PC-3 (cell line): Measurements from ENCODE around the gene CCNF.

Experiments
- CTCF ChIP-seq: fragments of 300-600 bp; sonication (generic); conservative IDR thresholded peaks from 2 replicates; pipeline ENCODE4 v1.5.1; 2017; ENCODE audit warnings: antibody characterized with exemption, low read depth, mild to moderate bottlenecking, low read length
- EZH2 ChIP-seq: fragments of 300-600 bp; sonication (generic); IDR thresholded peaks from one replicate; pipeline ENCODE4 v1.6.1; 2017; ENCODE audit warnings: antibody characterized with exemption, mild to moderate bottlenecking, low read length; ENCODE audit not compliant: unreplicated experiment

- TF ChIP-seq CTCF, result 0 out of 2 replicates have a peak, but pooled peaks have one; percentile 7
- no peak for TF ChIP-seq EZH2
Observed at GRCh38 chr16:2428784-2429033, 538 bp upstream of the CCNF start.
